HG02763 (cell line): ENCODE data around the gene STAM.
A peak's percentile ranks its signal among the peaks of the same experiment; 100 is the strongest.

Experiments used
- ATAC-seq: cut with Tn5 transposase; IDR thresholded peaks from one replicate; pipeline ENCODE4 v1.9.1; 2021; ENCODE audit warnings: mild to moderate bottlenecking, moderate library complexity; ENCODE audit not compliant: unreplicated experiment

STAM gene

DNA sequence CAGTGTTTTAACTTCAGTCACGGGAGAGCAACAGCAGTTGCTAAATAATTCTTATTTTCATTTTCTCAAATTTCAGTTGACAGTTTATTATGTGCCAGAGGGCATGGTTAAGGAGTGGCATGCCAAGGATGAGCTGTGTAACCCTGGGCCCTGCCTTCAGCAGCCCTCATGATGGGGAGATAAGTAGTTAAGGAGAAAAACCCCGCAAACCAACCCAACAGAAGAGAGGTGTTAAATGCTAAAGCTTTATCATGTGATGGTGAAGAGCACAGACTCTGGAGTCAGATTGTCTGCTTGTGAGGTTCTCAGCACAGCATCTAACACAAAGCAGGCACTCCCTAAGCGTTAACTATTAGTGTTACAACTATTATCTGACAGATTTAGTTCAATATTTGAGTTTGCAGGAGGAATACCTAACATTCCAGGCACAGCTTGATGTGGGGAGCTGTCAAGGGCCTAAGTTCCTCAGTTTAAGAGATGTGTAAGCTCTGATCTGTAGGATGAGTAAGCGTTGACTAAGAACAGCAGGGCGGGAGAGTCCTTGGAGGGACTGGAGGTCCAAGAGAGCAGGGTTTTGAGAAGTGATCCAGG lies 29.6 kb downstream of the STAM start:
- ATAC-seq = no peak

DNA sequence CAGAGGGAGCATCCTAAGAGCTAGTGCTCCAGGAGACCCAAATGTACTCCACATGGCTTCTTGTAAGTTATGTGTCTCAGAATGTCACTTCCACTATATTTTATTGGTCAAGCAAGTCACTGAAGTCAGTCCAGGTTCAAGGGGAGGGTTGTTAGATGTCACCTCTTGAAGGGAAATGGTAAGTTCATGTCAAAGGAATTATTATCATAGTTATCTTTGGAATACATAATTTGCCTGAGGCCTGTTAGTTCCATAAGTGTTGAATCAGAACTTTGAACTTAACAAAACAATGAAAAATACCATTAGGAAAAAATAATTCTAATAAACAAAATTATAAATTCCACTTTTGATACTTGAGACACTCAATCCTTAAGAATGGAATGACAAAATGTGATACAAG lies 30.6 kb downstream of the STAM start:
- ATAC-seq = no peak

DNA sequence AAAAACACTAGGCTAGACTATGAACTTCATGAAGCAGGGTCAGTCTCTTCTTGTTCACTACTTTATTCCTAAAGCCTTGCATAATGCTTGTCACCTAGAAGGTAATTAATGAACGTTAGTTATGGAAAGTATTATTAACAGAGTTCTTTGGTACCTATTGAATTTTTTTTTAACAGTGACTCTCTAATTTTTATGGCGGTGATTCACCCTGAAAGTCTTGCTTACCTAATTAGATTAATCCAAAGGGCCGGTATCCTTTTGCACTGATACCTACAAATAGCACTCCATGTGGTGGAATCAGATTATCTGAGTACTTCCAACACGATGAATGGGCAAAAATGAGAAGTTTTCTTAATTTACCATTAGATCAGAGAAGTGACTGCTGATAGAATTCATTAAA lies 31.7 kb downstream of the STAM start:
- no peak for ATAC-seq

DNA sequence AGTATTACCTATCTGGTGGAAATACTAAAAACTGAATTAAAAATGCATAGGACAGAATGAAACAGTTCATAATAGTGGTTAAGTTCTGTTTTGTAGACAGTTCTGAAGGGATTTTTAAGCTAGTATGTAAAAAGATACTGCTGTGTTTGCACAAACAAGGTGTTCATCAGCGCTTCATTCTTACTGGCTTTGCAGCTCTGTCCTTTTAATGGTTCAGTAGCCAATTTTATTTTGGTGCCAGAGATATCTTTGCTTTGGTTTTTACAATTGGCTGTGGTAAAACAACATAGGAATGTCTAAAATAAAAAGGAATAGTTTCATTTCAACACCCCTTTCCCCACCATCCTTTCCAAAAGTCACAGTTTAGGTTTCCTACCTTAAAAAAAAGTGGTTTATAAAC lies 33.0 kb downstream of the STAM start:
- ATAC-seq = no peak

DNA sequence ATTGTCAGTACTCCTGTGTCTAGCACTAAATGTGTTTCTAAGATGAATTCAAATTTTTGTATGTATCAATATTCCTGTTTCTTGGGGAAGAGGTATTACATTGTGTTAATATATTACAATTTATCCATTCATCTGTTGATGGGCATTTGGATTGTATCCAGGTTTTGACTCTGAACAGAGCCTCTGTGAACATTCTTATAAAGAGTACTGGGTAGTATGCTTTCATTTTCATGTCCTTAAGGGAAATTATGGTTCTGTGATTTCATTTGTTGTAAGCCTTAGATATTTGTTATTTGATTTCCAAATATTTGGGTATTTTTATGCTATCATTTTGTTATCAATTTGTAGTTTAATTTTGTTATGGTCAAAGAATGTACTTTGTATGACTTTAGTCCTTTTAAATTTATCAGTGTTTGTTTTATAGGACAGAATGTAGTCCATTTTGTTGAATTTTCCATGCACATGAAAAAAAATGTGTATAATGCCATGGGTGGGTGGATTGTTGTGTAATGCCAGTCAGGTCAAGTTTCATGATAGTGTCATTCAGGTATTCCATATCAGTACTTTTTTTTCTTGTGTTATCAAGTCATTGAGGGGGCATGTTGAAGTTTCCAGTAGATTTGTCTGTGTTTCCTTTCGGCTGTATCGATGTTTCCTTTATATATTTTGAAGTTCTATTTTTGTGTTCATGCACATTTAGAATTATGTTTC lies 38.4 kb downstream of the STAM start:
- no peak for ATAC-seq

DNA sequence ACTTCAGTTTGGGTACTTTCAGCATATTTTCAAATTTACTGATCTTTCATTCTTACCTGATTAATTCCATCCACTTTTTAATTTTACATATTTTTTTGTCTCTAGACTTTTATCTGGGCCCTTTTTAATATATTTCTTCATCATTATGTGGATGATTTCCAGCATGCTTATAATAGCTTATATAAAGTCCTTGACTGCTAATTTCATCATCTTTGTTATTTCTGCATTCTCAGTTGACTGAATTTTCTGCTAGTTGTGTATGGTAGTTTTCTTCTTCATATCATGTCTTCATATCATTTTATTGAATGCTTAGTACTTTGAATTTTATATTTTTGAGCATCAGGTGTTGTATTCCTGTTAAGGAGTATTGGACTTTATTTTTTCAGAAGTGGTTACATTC lies 39.6 kb downstream of the STAM start:
- ATAC-seq = no peak

DNA sequence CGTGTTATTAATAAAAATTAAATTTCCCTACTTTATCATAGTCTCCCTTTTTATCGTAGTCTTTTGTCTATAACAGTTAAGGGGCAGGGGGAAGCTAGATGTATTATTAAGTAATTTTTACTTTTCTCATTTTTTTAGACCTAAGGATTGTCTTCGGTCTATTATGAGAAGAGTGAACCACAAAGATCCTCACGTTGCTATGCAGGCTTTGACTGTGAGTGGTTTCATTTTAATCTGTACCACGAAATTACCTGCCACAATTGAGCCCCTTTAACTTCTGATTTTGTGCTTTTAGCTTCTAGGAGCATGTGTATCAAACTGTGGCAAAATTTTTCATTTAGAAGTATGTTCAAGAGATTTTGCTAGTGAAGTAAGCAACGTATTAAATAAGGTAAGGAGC lies 40.6 kb downstream of the STAM start:
- no peak for ATAC-seq

DNA sequence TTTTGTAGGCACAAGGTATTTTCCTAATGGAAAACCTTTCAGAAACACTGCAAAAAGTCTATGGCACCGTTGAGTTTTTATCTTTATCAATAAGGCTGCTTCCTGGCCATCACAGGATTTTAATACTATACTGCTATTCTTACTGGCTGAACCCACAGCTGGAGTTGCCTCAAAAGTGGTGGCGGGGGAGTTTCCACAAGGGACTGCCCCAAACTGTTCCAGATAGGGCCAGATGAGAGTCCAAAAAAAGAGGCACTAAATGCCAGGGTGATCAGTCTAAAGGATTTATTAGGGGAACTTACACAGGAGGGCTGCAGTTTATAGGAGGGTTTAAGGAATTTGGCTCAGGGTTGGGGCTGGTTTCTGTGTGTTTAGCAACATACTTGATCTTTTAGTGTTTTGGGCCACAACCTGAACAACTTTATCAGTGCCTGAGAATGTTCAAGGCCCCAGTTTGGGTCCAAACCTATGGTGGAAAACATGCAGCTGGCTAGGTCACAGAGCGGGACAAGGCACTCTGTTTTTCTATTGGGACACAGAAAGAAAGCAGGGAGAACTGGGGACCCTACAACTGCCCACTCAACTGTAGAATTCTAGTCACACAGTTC lies 41.4 kb downstream of the STAM start:
- ATAC-seq = peak; percentile 74

DNA sequence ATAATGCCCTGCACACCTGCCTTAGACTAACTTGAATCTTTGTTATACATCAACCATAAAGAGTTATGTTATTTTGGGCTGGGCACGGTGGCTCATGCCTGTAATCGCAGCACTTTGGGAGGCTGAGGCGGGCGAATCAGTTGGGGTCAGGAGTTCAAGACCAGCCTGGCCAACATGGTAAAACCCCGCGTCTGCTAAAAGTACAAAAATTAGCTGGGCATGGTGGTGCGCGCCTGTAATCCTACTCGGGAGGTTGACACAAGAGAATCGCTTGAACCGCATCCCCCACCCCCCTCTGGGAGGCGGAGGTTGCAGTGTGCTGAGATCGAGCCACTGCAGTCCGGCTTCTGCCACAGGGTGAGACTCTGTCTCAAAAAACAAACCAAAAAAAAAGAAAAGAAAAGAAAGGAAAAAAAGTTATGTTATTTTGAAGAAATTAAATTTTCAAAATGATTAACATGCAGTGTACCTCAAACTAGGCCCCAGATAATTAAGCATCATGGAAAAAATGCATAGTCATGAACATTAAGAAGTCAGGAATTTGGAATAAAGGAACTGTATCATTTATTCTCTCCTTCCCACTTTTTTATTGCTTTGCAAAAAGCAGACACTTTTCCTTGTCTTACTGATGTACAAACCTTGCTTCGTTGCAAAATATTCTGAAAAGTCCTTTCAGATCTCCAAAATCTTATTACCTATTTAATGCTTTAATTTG lies 43.3 kb downstream of the STAM start:
- ATAC-seq = no peak

DNA sequence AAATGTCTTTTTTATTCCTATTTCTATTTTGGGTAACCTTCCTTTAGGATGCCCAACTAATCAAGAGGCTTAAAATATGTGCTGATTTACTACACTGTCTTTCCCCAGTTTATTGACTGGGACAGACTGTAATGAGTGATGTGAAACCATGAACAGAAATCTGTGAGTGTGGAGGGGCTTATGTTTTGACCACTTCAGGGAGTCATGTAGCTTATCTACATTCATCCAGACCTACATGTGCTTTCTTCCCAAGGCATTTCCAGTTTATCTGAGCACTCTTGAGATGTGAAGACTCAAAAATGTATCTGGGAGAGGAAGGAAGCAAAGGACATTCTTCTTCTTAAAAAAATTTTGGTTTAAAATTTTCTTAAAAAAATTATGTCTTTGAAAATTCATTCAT lies 45.2 kb downstream of the STAM start:
- ATAC-seq = no peak

DNA sequence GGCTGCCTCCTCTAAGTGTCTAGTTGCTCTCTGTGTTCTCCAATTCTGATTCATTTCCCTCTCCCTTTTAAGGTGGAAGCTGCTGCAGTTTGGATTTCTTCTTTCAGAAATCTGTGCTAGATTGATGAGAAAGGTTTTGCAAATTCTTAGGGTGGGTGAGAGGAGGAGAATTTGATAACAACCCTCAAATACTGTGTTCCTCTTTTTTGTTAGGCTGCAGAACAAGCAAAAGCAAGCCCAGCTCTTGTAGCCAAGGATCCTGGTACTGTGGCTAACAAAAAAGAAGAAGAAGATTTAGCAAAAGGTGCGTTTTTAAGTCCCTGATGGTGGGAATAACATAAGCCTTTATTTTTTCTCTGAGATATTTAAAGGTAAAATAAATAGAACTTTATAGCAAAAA lies 49.1 kb downstream of the STAM start:
- no peak for ATAC-seq

DNA sequence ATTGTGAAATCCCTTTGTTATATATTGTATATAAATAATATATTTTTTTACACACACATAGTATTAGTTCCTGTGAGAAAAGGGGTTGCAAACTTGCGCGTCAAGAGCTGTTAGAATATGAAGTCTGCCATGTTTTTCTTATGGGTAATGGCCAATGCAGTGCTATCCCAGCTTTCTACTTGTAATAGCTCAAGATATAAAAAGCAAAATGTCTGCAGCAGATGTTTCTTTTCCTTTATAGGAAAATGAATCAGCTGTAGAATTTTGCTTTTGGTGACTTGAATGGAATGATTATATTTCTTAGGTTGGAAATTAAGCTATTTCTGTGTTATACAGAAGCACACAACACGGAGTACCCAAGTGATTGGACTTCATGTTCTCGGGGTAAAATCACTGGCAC lies 54.7 kb downstream of the STAM start:
- ATAC-seq = no peak

DNA sequence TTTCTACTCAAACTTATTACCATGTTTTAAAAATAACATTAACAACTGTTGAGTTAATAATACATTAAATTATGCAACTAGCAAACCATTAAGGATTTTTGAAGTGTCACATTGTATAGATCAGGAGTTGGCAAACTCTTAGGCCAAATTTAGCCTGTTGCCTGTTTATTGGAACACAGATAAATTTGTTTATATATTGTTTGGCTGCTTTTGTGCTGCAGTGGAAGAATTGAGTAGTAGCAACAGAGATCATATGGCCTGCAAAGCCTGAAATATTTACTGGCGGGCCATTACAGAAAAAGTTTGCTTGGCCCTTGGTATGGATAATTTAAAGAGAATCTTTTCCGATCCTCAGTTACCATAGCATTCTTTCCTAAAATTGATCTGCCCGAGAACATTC lies 57.4 kb downstream of the STAM start:
- no peak for ATAC-seq

DNA sequence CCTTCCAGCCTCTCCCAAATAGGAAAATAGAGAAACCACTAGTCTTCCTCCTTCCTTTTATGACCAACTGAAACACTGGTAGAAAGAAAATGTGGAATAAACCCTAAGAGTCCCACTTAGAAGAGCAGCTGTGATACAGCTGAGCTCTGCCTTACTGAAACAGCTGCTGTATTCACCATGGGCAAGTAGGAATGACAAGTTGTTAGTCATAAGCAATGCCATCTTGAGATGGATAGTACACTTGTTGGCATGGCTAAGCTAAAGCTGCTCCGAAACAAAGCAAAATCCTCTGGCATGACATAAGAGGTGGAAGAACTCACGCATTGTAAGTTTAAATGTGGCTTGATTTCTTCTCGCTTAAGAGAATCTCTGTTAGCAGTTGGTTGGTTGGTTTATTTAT lies 59.8 kb downstream of the STAM start:
- ATAC-seq = no peak

DNA sequence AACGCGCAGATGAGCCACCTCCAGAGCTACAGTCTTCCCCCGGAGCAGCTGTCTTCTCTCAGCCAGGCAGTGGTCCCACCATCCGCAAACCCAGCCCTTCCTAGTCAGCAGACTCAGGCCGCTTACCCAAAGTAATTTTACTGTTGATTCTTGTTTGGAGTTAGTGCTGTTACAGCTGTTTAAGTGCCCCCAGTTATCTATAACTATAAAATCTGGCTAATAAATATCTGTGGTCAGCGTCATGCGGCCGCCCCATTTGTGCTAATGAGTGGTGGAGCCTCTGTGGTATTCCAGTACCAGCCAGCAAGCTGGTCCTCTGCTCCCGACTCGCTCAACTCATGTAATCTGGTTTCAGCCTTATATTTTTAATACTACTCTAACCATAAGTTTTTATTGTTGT lies 64.9 kb downstream of the STAM start:
- ATAC-seq = no peak

DNA sequence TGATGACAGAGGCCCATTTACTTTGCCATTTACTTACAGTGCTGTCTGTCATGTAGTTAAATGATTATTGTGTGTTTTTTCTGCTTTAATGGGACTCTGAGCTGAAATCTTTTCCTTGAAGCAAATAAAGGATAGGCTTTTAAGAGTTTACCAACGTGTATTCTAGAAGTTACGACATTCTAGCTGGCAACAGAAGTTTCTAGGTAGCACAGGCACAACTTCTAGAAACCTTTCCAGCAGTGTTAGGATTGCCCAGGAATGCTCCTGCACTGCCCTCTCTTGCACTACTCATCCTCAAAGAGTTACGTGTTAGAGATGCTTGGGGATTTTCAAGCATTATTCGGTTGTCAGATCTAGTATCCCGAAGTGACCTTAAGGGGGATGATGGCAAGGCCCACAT lies 65.5 kb downstream of the STAM start:
- ATAC-seq = no peak

DNA sequence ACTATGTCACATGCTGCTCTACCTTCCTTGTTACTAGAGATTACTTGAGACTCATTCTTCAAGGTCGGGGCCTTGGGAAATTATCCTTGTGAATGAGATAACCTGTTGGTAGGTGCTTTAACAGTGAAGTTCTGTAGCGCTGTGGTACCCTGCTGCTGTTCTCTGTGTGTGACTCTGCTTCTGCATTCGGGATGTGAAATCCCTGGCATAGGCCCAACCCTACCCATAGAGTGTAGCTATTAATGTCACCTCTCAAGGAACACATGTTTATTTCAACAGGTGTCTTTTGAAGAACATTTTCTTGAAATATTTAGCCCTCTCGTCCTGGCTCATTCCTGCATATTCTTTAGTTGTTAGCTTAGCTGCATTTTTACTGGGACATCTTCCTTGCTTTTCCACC lies 66.2 kb downstream of the STAM start:
- no peak for ATAC-seq

DNA sequence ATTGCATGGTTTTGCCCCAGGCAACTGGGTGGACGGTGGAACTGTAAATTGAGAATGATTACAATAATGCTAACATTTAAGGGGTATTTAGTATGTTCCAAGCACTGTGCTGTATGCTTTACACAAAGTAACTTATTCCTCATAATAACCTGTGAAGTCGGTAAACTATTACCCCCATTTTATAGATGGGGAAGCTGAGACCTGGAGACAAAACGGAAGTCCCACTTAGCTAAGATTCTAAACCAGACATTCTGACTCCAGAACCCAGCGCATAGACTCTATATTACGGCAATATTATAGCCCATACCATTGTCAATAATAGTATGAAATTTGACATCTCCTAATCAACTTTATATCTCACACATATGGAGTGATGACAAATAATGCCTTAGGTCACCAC lies 68.1 kb downstream of the STAM start:
- no peak for ATAC-seq

DNA sequence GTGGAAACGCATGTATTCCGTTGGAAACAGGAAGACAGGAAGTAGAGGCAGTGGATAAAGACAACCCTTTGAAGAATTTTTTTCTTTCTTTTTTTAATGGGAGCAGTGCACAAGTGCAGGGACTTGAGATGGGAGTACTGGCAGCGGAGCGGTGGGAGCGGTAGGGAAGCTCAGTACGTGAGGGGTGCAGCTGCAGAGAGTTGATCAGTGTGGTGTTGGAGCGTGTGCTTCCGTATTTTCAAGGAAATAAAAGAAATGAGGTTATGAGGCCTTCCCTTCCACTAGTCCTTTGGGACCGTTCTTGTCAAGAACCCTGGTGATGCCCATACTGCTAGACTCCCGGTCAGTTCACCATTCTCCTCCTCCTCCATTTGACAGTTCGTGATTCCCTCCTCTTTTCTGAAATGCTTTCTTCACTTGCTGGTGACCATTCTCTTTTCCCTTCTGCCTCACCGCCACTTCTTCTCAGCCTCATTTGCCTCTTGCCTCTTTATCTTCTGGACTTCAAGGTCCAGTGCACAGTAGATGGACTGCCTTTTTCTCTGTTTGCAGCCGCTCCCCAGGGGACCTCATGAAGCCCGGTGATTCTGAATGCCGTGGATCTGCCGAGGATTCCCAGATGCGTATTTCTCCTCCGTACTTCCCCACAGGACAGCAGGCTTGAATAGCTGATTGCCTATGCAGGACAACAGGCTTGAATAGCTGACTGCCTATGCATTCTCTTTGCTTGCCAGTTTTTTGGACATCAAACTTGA lies 68.9 kb downstream of the STAM start:
- ATAC-seq = no peak

DNA sequence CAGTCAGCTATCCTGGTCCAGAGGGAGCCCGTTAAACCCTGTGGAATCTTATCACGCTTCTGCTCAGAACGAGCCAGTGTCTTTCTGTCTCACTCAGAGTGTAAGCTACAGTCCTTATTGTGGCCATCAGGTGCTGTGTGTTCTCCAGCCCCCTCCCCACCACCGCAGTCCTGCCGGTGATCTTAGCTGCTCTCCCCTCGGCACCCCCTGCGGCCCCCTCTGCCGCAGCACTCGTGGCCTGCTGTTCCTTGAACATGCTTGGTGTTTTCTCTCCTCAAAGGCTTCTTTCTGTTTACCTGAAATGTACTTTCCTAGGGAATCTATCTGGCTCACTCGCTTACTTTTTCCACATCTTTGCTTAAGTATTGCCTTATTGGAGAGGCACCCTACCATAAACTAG lies 69.8 kb downstream of the STAM start:
- ATAC-seq = no peak

DNA sequence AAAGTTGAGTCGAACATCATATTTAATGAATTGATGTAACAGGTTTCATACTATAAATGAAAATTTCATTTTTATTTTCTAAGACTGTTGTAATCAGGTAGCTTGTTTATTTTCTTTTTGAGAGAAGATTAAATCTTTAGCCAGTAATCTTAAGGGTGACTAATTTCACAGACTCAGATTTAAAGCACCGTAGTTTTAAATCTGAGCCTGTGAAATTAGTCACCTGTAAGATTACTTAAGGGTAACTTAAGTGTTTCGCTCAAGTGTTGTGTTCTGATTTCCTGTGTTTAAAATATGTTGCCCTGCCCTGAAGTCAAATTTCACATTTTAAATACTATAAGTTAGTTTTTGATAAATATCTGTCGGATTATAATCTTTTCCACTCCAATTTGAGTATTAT lies 72.2 kb downstream of the STAM start:
- ATAC-seq = no peak
